Measurements from ENCODE around the gene LIN9.

LIN9 gene

GRCh38 chr1:226318471-226318870 lies 9.5 kb upstream of the LIN9 start:
- FAIRE-seq = no peak

GRCh38 chr1:226314055-226314454 lies 5.1 kb upstream of the LIN9 start:
- no peak for FAIRE-seq

GRCh38 chr1:226312065-226312464 lies 3.1 kb upstream of the LIN9 start:
- no peak for FAIRE-seq

GRCh38 chr1:226311376-226311775 lies 2.4 kb upstream of the LIN9 start:
- FAIRE-seq = no peak

GRCh38 chr1:226310637-226311195 lies 1.8 kb upstream of the LIN9 start:
- no peak for FAIRE-seq

GRCh38 chr1:226310245-226310540 lies 1.2 kb upstream of the LIN9 start:
- FAIRE-seq = no peak

- no peak for FAIRE-seq
Observed at GRCh38 chr1:226309398-226310244, 657 bp upstream of the LIN9 start.

GRCh38 chr1:226308166-226308722 lies 720 bp downstream of the LIN9 start:
- no peak for FAIRE-seq

- no peak for FAIRE-seq
Observed at GRCh38 chr1:226306425-226306824, 2.5 kb downstream of the LIN9 start.

GRCh38 chr1:226305184-226305583 lies 3.8 kb downstream of the LIN9 start:
- FAIRE-seq = no peak

- no peak for FAIRE-seq
Observed at GRCh38 chr1:226304291-226304955, 4.5 kb downstream of the LIN9 start.

- FAIRE-seq = no peak
Observed at GRCh38 chr1:226302731-226303130, 6.2 kb downstream of the LIN9 start.

GRCh38 chr1:226296911-226297310 lies 12.1 kb downstream of the LIN9 start:
- FAIRE-seq = no peak

- FAIRE-seq = no peak
Observed at GRCh38 chr1:226293553-226293920, 15.4 kb downstream of the LIN9 start.

- no peak for FAIRE-seq
Observed at GRCh38 chr1:226292874-226293552, 16.0 kb downstream of the LIN9 start.

- FAIRE-seq = no peak
Observed at GRCh38 chr1:226287587-226287986, 21.4 kb downstream of the LIN9 start.

- FAIRE-seq = no peak
Observed at GRCh38 chr1:226281058-226281457, 27.9 kb downstream of the LIN9 start.

- FAIRE-seq = no peak
Observed at GRCh38 chr1:226279498-226279897, 29.5 kb downstream of the LIN9 start.

GRCh38 chr1:226277897-226278296 lies 31.1 kb downstream of the LIN9 start:
- no peak for FAIRE-seq

GRCh38 chr1:226276987-226277386 lies 32.0 kb downstream of the LIN9 start:
- no peak for FAIRE-seq

- FAIRE-seq = no peak
Observed at GRCh38 chr1:226276077-226276682, 32.8 kb downstream of the LIN9 start.

GRCh38 chr1:226274138-226274537 lies 34.8 kb downstream of the LIN9 start:
- no peak for FAIRE-seq
